Posterior vena cava (tissue), 2 donors: ENCODE data around the gene PRPF40B. TPM values are rescaled to one million over a fixed set of nuclear protein-coding genes. Genes with fewer than 3 reads are reported as not detected.
"Not testable (repeated sequence)": the region's sequence is repeated elsewhere in the genome, so short reads cannot be mapped to it uniquely, and the experiment has no call there.

Experiments
- DNase-seq: peaks from one replicate; pipeline ENCODE4 v3.0.0-alpha.2; 2020; ENCODE audit warnings: low spot score
- intact Hi-C, 2 donors: fragments of 100-400 bp; cut with DNase I; formaldehyde crosslinking; loops; one replicate each; pipeline versions ENCODE4 v1.14.1 to v1.14.2; 2022 to 2023
- total RNA-seq, 2 donors: library from RNA; stranded (reverse); fragmentation: NEBNext Ultra II Directional; extraction: Animal tissue kit (Norgen Biotek cat#: 25700); gene quantifications; one replicate each; pipeline ENCODE4 v1.2.1, GENCODE V29; 2021
- donor health status: DM: yes; HTN: yes; CAD: no.
- donor health status: DM: yes; HTN: yes; CAD: no.

Gene PRPF40B
- total RNA-seq, 2 donors from 2014 or later: 16.2 to 20.7 TPM

GRCh38 chr12:49604856-49605255 is 18.5 kb upstream of the PRPF40B start:
- no peak for DNase-seq
- intact Hi-C loops: no loop called here

GRCh38 chr12:49605539-49605938 is 17.8 kb upstream of the PRPF40B start, which contains the start of gene FAM186B:
FAM186B (minus strand) TSS chr12:49605639; CDS start chr12:49605477, 162 bp downstream.
- DNase-seq, intact Hi-C loops: not testable (repeated sequence)

- no peak for DNase-seq
- intact Hi-C loops: no loop called here
Measured at GRCh38 chr12:49609059-49609874, 14.1 kb upstream of the PRPF40B start.

GRCh38 chr12:49609875-49610154 is 13.5 kb upstream of the PRPF40B start:
- DNase-seq: no peak
- intact Hi-C loops: no loop called here

GRCh38 chr12:49610785-49611184 is 12.6 kb upstream of the PRPF40B start:
- DNase-seq, intact Hi-C loops: not testable (repeated sequence)

GRCh38 chr12:49612210-49612609 is 11.2 kb upstream of the PRPF40B start:
- DNase-seq: no peak
- intact Hi-C loops: no loop called here

- intact Hi-C loops: no loop called here
- no peak for DNase-seq
Measured at GRCh38 chr12:49615725-49616124, 7.6 kb upstream of the PRPF40B start.

- intact Hi-C loops: no loop called here
- no peak for DNase-seq
Measured at GRCh38 chr12:49616533-49617219, 6.7 kb upstream of the PRPF40B start.

GRCh38 chr12:49618576-49618975 is 4.8 kb upstream of the PRPF40B start:
- intact Hi-C loops: no loop called here
- no peak for DNase-seq

GRCh38 chr12:49619286-49619685 is 4.1 kb upstream of the PRPF40B start:
- intact Hi-C loops: no loop called here
- DNase-seq: no peak

- no peak for DNase-seq
- intact Hi-C loops: no loop called here
Measured at GRCh38 chr12:49621651-49622500, 1.5 kb upstream of the PRPF40B start.

GRCh38 chr12:49622501-49623141 is 740 bp upstream of the PRPF40B start:
- intact Hi-C loops: no loop called here

GRCh38 chr12:49624921-49625577 is 1.7 kb downstream of the PRPF40B start:
- intact Hi-C loops: no loop called here
- DNase-seq: no peak

More at GRCh38 chr12:49622501-49623141, 740 bp upstream of the PRPF40B start:
- DNase-seq: no peak

GRCh38 chr12:49626169-49626835 is 2.9 kb downstream of the PRPF40B start:
- no peak for DNase-seq
- intact Hi-C loops: no loop called here

- no peak for DNase-seq
- intact Hi-C loops: no loop called here
Measured at GRCh38 chr12:49626836-49627235, 3.5 kb downstream of the PRPF40B start.

- intact Hi-C loops: no loop called here
Measured at GRCh38 chr12:49627752-49628360, 4.5 kb downstream of the PRPF40B start.

GRCh38 chr12:49631336-49631907 is 8.1 kb downstream of the PRPF40B start:
- intact Hi-C loops: no loop called here
- DNase-seq: no peak

More at GRCh38 chr12:49627752-49628360, 4.5 kb downstream of the PRPF40B start:
- no peak for DNase-seq

GRCh38 chr12:49632401-49632800 is 9.0 kb downstream of the PRPF40B start:
- no peak for DNase-seq
- intact Hi-C loops: no loop called here
